Cerebellar nuclear complex (tissue), 1 donor: Measurements from ENCODE around the gene NEK5.
"Not testable (repeated sequence)": the region's sequence is repeated elsewhere in the genome, so short reads cannot be mapped to it uniquely, and the experiment has no call there.

Source experiments
- DNase-seq, 2 experiments: peaks; one replicate each; lab custom pipeline; 2025; lab: John Stamatoyannopoulos, UW

NEK5 gene

GRCh38 chr13:52061587-52061986 lies 67.3 kb downstream of the NEK5 start:
- no peak for DNase-seq

GRCh38 chr13:52061064-52061463 lies 67.8 kb downstream of the NEK5 start:
- not testable (repeated sequence) for DNase-seq

GRCh38 chr13:52053460-52053859 lies 75.4 kb downstream of the NEK5 start:
- no peak for DNase-seq

GRCh38 chr13:52051400-52051799 lies 77.5 kb downstream of the NEK5 start:
- DNase-seq, result no peak

GRCh38 chr13:52048516-52048915 lies 80.4 kb downstream of the NEK5 start:
- DNase-seq, result no peak

- no peak for DNase-seq
These were observed 81.4 kb downstream of the NEK5 start for GRCh38 chr13:52047463-52047862.

- no peak for DNase-seq
These were observed 85.2 kb downstream of the NEK5 start for GRCh38 chr13:52043675-52044074.

GRCh38 chr13:52036037-52036436 lies 92.8 kb downstream of the NEK5 start:
- no peak for DNase-seq

GRCh38 chr13:52034616-52035226 lies 94.2 kb downstream of the NEK5 start:
- DNase-seq, result no peak

- no peak for DNase-seq
These were observed 95.8 kb downstream of the NEK5 start for GRCh38 chr13:52033039-52033438.

- not testable (repeated sequence) for DNase-seq
These were observed 98.5 kb downstream of the NEK5 start for GRCh38 chr13:52030401-52030800.

- DNase-seq, result no peak
These were observed 99.3 kb downstream of the NEK5 start for GRCh38 chr13:52029569-52029968.

- no peak for DNase-seq
These were observed 101.0 kb downstream of the NEK5 start for GRCh38 chr13:52027832-52028231.

- no peak for DNase-seq
These were observed 102.6 kb downstream of the NEK5 start for GRCh38 chr13:52026246-52026626.

- DNase-seq, result no peak
These were observed 103.2 kb downstream of the NEK5 start for GRCh38 chr13:52025475-52026245.

- DNase-seq, result no peak
These were observed 104.4 kb downstream of the NEK5 start, which contains the start of gene UTP14C for GRCh38 chr13:52024481-52024880. UTP14C (plus strand) TSS chr13:52024691; CDS start chr13:52028805, 4,114 bp downstream.

- no peak for DNase-seq
These were observed 106.5 kb downstream of the NEK5 start for GRCh38 chr13:52022356-52022755.

GRCh38 chr13:52020191-52020590 lies 108.7 kb downstream of the NEK5 start:
- DNase-seq, result no peak

GRCh38 chr13:52016296-52016695 lies 112.6 kb downstream of the NEK5 start:
- no peak for DNase-seq

- DNase-seq, result no peak
These were observed 116.4 kb downstream of the NEK5 start for GRCh38 chr13:52012512-52012836.

GRCh38 chr13:52011632-52012511 lies 117.0 kb downstream of the NEK5 start, which contains the start of gene ALG11:
ALG11 (plus strand) TSS chr13:52012398; CDS start chr13:52012419, 21 bp downstream.
- peak; percentile 85 to 99 for DNase-seq

GRCh38 chr13:52010890-52011631 lies 117.8 kb downstream of the NEK5 start, which contains the start of gene ATP7B:
ATP7B (minus strand) TSS chr13:52011450; CDS start chr13:52011337, 113 bp downstream.
- no peak for DNase-seq
